HepG2 (cell line): ENCODE data around the gene EHD4. TPM values are rescaled to one million over a fixed set of nuclear protein-coding genes. Genes with fewer than 3 reads are reported as not detected.

Experiments used
- ATAC-seq: fragments of 200-7000 bp; cut with Tn5 transposase; 3 replicates; pipeline ENCODE4 v1.9.1; 2020; ENCODE audit warnings: mild to moderate bottlenecking, moderate library complexity
- BruUV-seq: library from RNA; stranded (reverse); fragments of 400-500 nt; replicated peaks from 2 replicates; lab custom pipeline; 2021; lab: Mats Ljungman, UMichigan
- CTCF ChIA-PET: fragments of 300-600 bp; formaldehyde crosslinking; extraction: SDS; loops from one replicate; lab custom pipeline; 2021; ENCODE audit warnings: low total read pairs, inconsistent platforms, low intra/inter-chr PET ratio; lab: Yijun Ruan, JAX
- POLR2A ChIA-PET: fragments of 350-600 bp; sonication (Branson Sonifier 250); formaldehyde crosslinking; loops from one replicate; lab custom pipeline; 2020; ENCODE audit warnings: antibody characterized with exemption, inconsistent platforms; lab: Yijun Ruan, JAX
- DNase-seq: peaks from one replicate; pipeline ENCODE4 v3.0.0-alpha.2; 2015; ENCODE audit warnings: low spot score
- FAIRE-seq: peaks from 3 replicates; lab custom pipeline; 2011; peaks lifted over from hg19 to GRCh38; lab: Jason Lieb, UNC
- H2AFZ ChIP-seq: one replicate; pipeline ENCODE4 v1.6.1; 2011; ENCODE audit warnings: low read length, inconsistent platforms
- H3K27ac ChIP-seq: fragments of 300-600 bp; 3 replicates; pipeline ENCODE4 v1.8.0; 2011; ENCODE audit warnings: mixed run types, mild to moderate bottlenecking, mixed read lengths, low read length, inconsistent platforms; ENCODE audit not compliant: insufficient read depth; ENCODE audit errors: extremely low read length
- H3K27me3 ChIP-seq, 2 experiments: fragments of 200-600 bp in 1 of 2; 2 replicates in 1 of 2; 3 replicates in 1 of 2; pipeline versions ENCODE4 v1.6.0 to v1.8.0; 2011; ENCODE audit warnings: low read length in 2 of 2, mild to moderate bottlenecking in 2 of 2, moderate library complexity in 2 of 2, inconsistent platforms in 1 of 2; ENCODE audit not compliant: insufficient read depth in 2 of 2, control insufficient read depth in 1 of 2
- H3K36me3 ChIP-seq, 2 experiments: fragments of 200-600 bp in 1 of 2; replicated peaks in 1 of 2; 2 replicates in 1 of 2; 3 replicates in 1 of 2; pipeline versions ENCODE4 v1.5.1 to v1.8.0; 2011; ENCODE audit warnings: low read length in 2 of 2, inconsistent platforms in 1 of 2; ENCODE audit not compliant: insufficient read depth in 2 of 2, control insufficient read depth in 1 of 2
- H3K4me1 ChIP-seq: 2 replicates; pipeline ENCODE4 v1.5.1; 2012; ENCODE audit warnings: low read length, inconsistent platforms; ENCODE audit not compliant: insufficient read depth
- H3K4me2 ChIP-seq: 2 replicates; pipeline ENCODE4 v1.6.0; 2011; ENCODE audit warnings: low read depth, low read length, inconsistent platforms
- H3K4me3 ChIP-seq, 3 experiments: fragments of 200-600 bp in 1 of 3; sonication (generic), shearing (Covaris generic) in 1 of 3; replicated peaks in 1 of 3; 2 replicates each; pipeline ENCODE4 v1.5.1; 2011 to 2016; ENCODE audit warnings: low read length in 3 of 3, inconsistent platforms in 2 of 3, low read depth in 2 of 3, mild to moderate bottlenecking in 2 of 3, control low read depth in 1 of 3, mixed read lengths in 1 of 3; ENCODE audit not compliant: insufficient read depth in 1 of 3
- H3K79me2 ChIP-seq: one replicate; pipeline ENCODE4 v1.6.1; 2011; ENCODE audit warnings: low read length, inconsistent platforms; ENCODE audit not compliant: insufficient read depth
- H3K9ac ChIP-seq: 2 replicates; pipeline ENCODE4 v1.6.0; 2011; ENCODE audit warnings: mild to moderate bottlenecking, low read depth, low read length, inconsistent platforms; ENCODE audit not compliant: insufficient read depth
- H3K9me3 ChIP-seq: 2 replicates; pipeline ENCODE4 v1.5.1; 2012; ENCODE audit warnings: mild to moderate bottlenecking, low read length
- H4K20me1 ChIP-seq: 2 replicates; pipeline ENCODE4 v1.6.0; 2011; ENCODE audit warnings: inconsistent platforms, mild to moderate bottlenecking, low read length, moderate library complexity; ENCODE audit not compliant: insufficient read depth
- ATRX ChIP-seq: sonication (generic); formaldehyde crosslinking; IDR thresholded peaks from 2 replicates; pipeline ENCODE4 v1.4.0; 2020; ENCODE audit warnings: missing genetic modification reagents, borderline replicate concordance
- HINFP ChIP-seq: sonication (generic); formaldehyde crosslinking; IDR thresholded peaks from 2 replicates; pipeline ENCODE4 v1.4.0; 2020; ENCODE audit warnings: low read depth, mild to moderate bottlenecking, missing genetic modification reagents
- JUND ChIP-seq: sonication (generic); formaldehyde crosslinking; IDR thresholded peaks from 2 replicates; pipeline ENCODE4 v1.8.0; 2022; ENCODE audit warnings: mild to moderate bottlenecking, missing genetic modification reagents
- NPAS2 ChIP-seq: sonication (generic); formaldehyde crosslinking; IDR thresholded peaks from 2 replicates; pipeline ENCODE4 v1.8.0; 2022; ENCODE audit warnings: mild to moderate bottlenecking, missing genetic modification reagents, borderline replicate concordance
- RBM22 ChIP-seq: fragments of 200-400 bp; formaldehyde crosslinking; optimal IDR thresholded peaks from 2 replicates; pipeline ENCODE3; 2017; ENCODE audit warnings: mild to moderate bottlenecking, low read length, moderate library complexity
- SP140L ChIP-seq: sonication (generic); formaldehyde crosslinking; IDR thresholded peaks from 2 replicates; pipeline ENCODE4 v1.4.0; 2020; ENCODE audit warnings: missing genetic modification reagents, borderline replicate concordance
- TEF ChIP-seq: sonication (generic); formaldehyde crosslinking; IDR thresholded peaks from 2 replicates; pipeline ENCODE4 v1.5.0; 2020; ENCODE audit warnings: missing genetic modification reagents
- ZBTB43 ChIP-seq: sonication (generic); formaldehyde crosslinking; conservative IDR thresholded peaks from 2 replicates; pipeline ENCODE4 v1.4.0; 2020; ENCODE audit warnings: missing genetic modification reagents
- ZNF275 ChIP-seq: sonication (generic); formaldehyde crosslinking; IDR thresholded peaks from 2 replicates; pipeline ENCODE4 v1.8.0; 2022; ENCODE audit warnings: missing genetic modification reagents, mild to moderate bottlenecking, inconsistent platforms, borderline replicate concordance
- ZNF747 ChIP-seq: sonication (generic); formaldehyde crosslinking; IDR thresholded peaks from 2 replicates; pipeline ENCODE4 v1.8.1; 2023; ENCODE audit warnings: missing genetic modification reagents, mild to moderate bottlenecking, borderline replicate concordance
- ZNF766 ChIP-seq: sonication (generic); formaldehyde crosslinking; IDR thresholded peaks from 2 replicates; pipeline ENCODE4 v1.5.0; 2020; ENCODE audit warnings: missing genetic modification reagents, borderline replicate concordance
- WGBS: methylation state at CpG from one replicate; pipeline ENCODE4 v1.1.6; 2017; ENCODE audit warnings: low lambda C conversion rate; 5-methylcytosine and 5-hydroxymethylcytosine counted together
- in situ Hi-C: cut with HindIII; loops from 2 replicates; pipeline ENCODE4 v1.10.0; 2017; ENCODE audit warnings: low pct_unique_long_range_greater_than_20kb; ENCODE audit not compliant: extremely low pct_ligation_motif_present
- intact Hi-C: fragments of 100-400 bp; cut with micrococcal nuclease; formaldehyde crosslinking; loops from one replicate; pipeline ENCODE4 v1.10.0; 2022; ENCODE audit not compliant: unreplicated experiment
- polyA plus RNA-seq, 8 experiments: library from polyadenylated mRNA; depleted of rRNA in 3 of 8; stranded (reverse) in 7 of 8; unstranded in 1 of 8; fragments of >200 nt; fragmentation: Illumina TruSeq in 4 of 8; extraction: Trizol in 4 of 8; gene quantifications; 2 replicates each; pipeline versions ENCODE4 v1.2.1 to v1.2.3, GENCODE V29; 2011 to 2016; ENCODE audit warnings: low read depth in 4 of 8, missing spikeins in 1 of 8, mixed read lengths in 1 of 8; ENCODE audit not compliant: insufficient read depth in 1 of 8
- total RNA-seq, 5 experiments: library from RNA; depleted of rRNA; stranded (reverse); fragments of >200 nt; fragmentation: Illumina TruSeq; extraction: Trizol; gene quantifications; 2 replicates each; pipeline ENCODE4 v1.2.3, GENCODE V29; 2016; ENCODE audit warnings: low read depth in 1 of 5

EHD4 gene
- total and polyA plus RNA-seq, 2 of the 13 experiments (the other 11 are each of a cell fraction or from before 2014, with no cell fraction given): 3.1 to 4.8 TPM

- no peak overlapping the region for H3K27ac ChIP-seq
- CTCF ChIA-PET: no interaction called here
- 99% methylated on average over 9 of the region's 9 CpGs for WGBS
Observed at GRCh38 chr15:41932101-41932500, 40.3 kb downstream of the EHD4 start.

GRCh38 chr15:41930867-41931222 lies 41.5 kb downstream of the EHD4 start:
- DNase-seq (no peak), FAIRE-seq (no peak), ATAC-seq (no peak)
- Histone ChIP-seq H3K4me3 (no peak overlapping the region), H3K79me2 (no peaks in the 10 kb centered on the region), H3K4me2 (no peak overlapping the region), H4K20me1 (peaks cover 8% of the 10 kb centered on the region; the same call in 1 of the 2 replicates), H3K36me3 (no peaks in the 10 kb centered on the region), H3K4me1 (peaks cover 45% of the 10 kb centered on the region), H2AFZ (no peak overlapping the region), H3K27me3 (no peaks in the 10 kb centered on the region), H3K9ac (no peak overlapping the region), H3K9me3 (no peaks in the 10 kb centered on the region), H3K27ac (no peak overlapping the region)
- CTCF ChIA-PET: no interaction called here
- intact Hi-C loops (no loop called here), in situ Hi-C loops (no loop called here)
- no TSS peak for BruUV-seq
- POLR2A ChIA-PET: no interaction called here
- 100% methylated on average over 2 of the region's 2 CpGs for WGBS
- TF ChIP-seq RBM22: no peak
- TF ChIP-seq ZNF766 (CRISPR knock-in tag): no peak
- TF ChIP-seq ZNF275: no peak
- TF ChIP-seq ZBTB43 (CRISPR knock-in tag): no peak
- TF ChIP-seq HINFP: no peak
- no peak for TF ChIP-seq ATRX (CRISPR knock-in tag)
- TF ChIP-seq SP140L: no peak
- no peak for TF ChIP-seq JUND

More at GRCh38 chr15:41932101-41932500, 40.3 kb downstream of the EHD4 start:
- POLR2A ChIA-PET: no interaction called here
- no peaks in the 10 kb centered on the region for H3K36me3 ChIP-seq
- intact Hi-C loops (no loop called here), in situ Hi-C loops (no loop called here)
- no peaks in the 10 kb centered on the region for H3K9me3 ChIP-seq
- peaks cover 33% of the 10 kb centered on the region for H3K4me1 ChIP-seq
- no TSS peak for BruUV-seq
- no peak overlapping the region for H3K4me2 ChIP-seq
- ATAC-seq (no peak), FAIRE-seq (no peak), DNase-seq (no peak)
- no peaks in the 10 kb centered on the region for H3K79me2 ChIP-seq
- H3K27me3 ChIP-seq: no peaks in the 10 kb centered on the region
- peaks cover 8% of the 10 kb centered on the region; the same call in 1 of the 2 replicates for H4K20me1 ChIP-seq
- H3K4me3 ChIP-seq: no peak overlapping the region
- TF ChIP-seq TEF (no peak), NPAS2 (no peak), ZNF747 (CRISPR knock-in tag) (no peak)
- no peak overlapping the region for H3K9ac ChIP-seq
- H2AFZ ChIP-seq: no peak overlapping the region
